Activated B cell treated with CpG ODN at 0.5 μM for 24 hours (primary cell): ENCODE data around the gene CHIC2. TPM values are rescaled to one million over a fixed set of nuclear protein-coding genes. Genes with fewer than 3 reads are reported as not detected.

Experiments
- ATAC-seq: fragments of 200-7000 bp; cut with Tn5 transposase; one replicate; pipeline ENCODE4 v1.10.0; 2021; ENCODE audit warnings: low read depth, mild to moderate bottlenecking, moderate library complexity
- CTCF ChIA-PET: fragments of 350-600 bp; sonication (Branson Sonifier 250); formaldehyde crosslinking; loops from one replicate; lab custom pipeline; 2021; ENCODE audit warnings: antibody characterized with exemption; lab: Charles Lee
- POLR2A ChIA-PET: fragments of 350-600 bp; sonication (Branson Sonifier 250); formaldehyde crosslinking; loops from one replicate; lab custom pipeline; 2021; ENCODE audit warnings: antibody characterized with exemption; lab: Charles Lee
- DNase-seq: peaks from one replicate; pipeline ENCODE4 v3.0.0; 2022
- H3K27ac Mint-ChIP-seq: one replicate; pipeline ENCODE4 v1.8.0; 2020; ENCODE audit warnings: mixed read lengths
- H3K27me3 Mint-ChIP-seq: one replicate; pipeline ENCODE4 v1.8.0; 2021; ENCODE audit warnings: mixed read lengths
- H3K36me3 Mint-ChIP-seq: one replicate; pipeline ENCODE4 v1.8.0; 2021; ENCODE audit warnings: low read depth, mixed read lengths
- H3K4me1 Mint-ChIP-seq: one replicate; pipeline ENCODE4 v1.8.0; 2021; ENCODE audit warnings: mixed read lengths
- H3K4me3 Mint-ChIP-seq: one replicate; pipeline ENCODE4 v1.8.0; 2020; ENCODE audit warnings: mild to moderate bottlenecking, mixed read lengths
- H3K9me3 Mint-ChIP-seq: one replicate; pipeline ENCODE4 v1.8.0; 2020; ENCODE audit warnings: mixed read lengths
- CTCF ChIP-seq: fragments of 200-600 bp; IDR thresholded peaks from one replicate; pipeline ENCODE4 v1.8.0; 2022; ENCODE audit warnings: antibody characterized with exemption, mild to moderate bottlenecking
- intact Hi-C: fragments of 100-400 bp; cut with micrococcal nuclease; formaldehyde crosslinking; loops from one replicate; pipeline ENCODE4 v1.15.1; 2024
- total RNA-seq: library from RNA; stranded (reverse); gene quantifications from 2 replicates; pipeline ENCODE4 v1.2.3, GENCODE V29; 2022

The CHIC2 gene
- total RNA-seq, 1 donor from 2014 or later: 21.6 TPM

GRCh38 chr4:53991821-53992220 lies 72.6 kb downstream of the CHIC2 start:
- H3K36me3 Mint-ChIP-seq: peaks cover 4% of the 10 kb centered on the region
- intact Hi-C loops: no loop called here
- H3K27me3 Mint-ChIP-seq: no peaks in the 10 kb centered on the region
- peaks cover 10% of the 10 kb centered on the region for H3K4me1 Mint-ChIP-seq
- H3K9me3 Mint-ChIP-seq: no peaks in the 10 kb centered on the region
- ChIA-PET CTCF (no interaction called here), POLR2A (no interaction called here)
- H3K27ac Mint-ChIP-seq: no peak overlapping the region
- ATAC-seq (no peak), DNase-seq (no peak)
- H3K4me3 Mint-ChIP-seq: no peak overlapping the region
- TF ChIP-seq CTCF: no peak

GRCh38 chr4:53990641-53991040 lies 73.8 kb downstream of the CHIC2 start:
- CTCF ChIA-PET: no interaction called here
- intact Hi-C loops: no loop called here
- H3K36me3 Mint-ChIP-seq: peaks cover 4% of the 10 kb centered on the region
- H3K27me3 Mint-ChIP-seq: no peaks in the 10 kb centered on the region
- no peak for ATAC-seq
- H3K4me1 Mint-ChIP-seq: peaks cover 10% of the 10 kb centered on the region
- TF ChIP-seq CTCF: no peak
- POLR2A ChIA-PET: no interaction called here
- H3K9me3 Mint-ChIP-seq: no peaks in the 10 kb centered on the region
- no peak overlapping the region for H3K4me3 Mint-ChIP-seq
- DNase-seq: no peak
- H3K27ac Mint-ChIP-seq: no peak overlapping the region

GRCh38 chr4:53987761-53988171 lies 76.6 kb downstream of the CHIC2 start:
- no peak for TF ChIP-seq CTCF
- no peak overlapping the region for H3K4me3 Mint-ChIP-seq

GRCh38 chr4:53986062-53986461 lies 78.3 kb downstream of the CHIC2 start:
- Mint-ChIP-seq H3K27ac (no peak overlapping the region), H3K9me3 (no peaks in the 10 kb centered on the region), H3K4me1 (no peaks in the 10 kb centered on the region), H3K4me3 (no peak overlapping the region), H3K27me3 (no peaks in the 10 kb centered on the region), H3K36me3 (no peaks in the 10 kb centered on the region)
- DNase-seq (no peak), ATAC-seq (no peak)
- TF ChIP-seq CTCF: no peak
- CTCF ChIA-PET: no interaction called here
- intact Hi-C loops: no loop called here
- POLR2A ChIA-PET: no interaction called here

More at GRCh38 chr4:53987761-53988171, 76.6 kb downstream of the CHIC2 start:
- Mint-ChIP-seq H3K4me1 (no peaks in the 10 kb centered on the region), H3K27ac (no peak overlapping the region), H3K36me3 (no peaks in the 10 kb centered on the region), H3K9me3 (no peaks in the 10 kb centered on the region), H3K27me3 (no peaks in the 10 kb centered on the region)
- ATAC-seq (no peak), DNase-seq (no peak)
- ChIA-PET POLR2A (interaction anchor here (0.6 kb wide), 1 partner anchor 86 kb away, joined by 3 read pairs; no protein-coding TSS in a partner anchor), CTCF (no interaction called here)
- intact Hi-C loops: no loop called here

GRCh38 chr4:53981567-53981966 lies 82.8 kb downstream of the CHIC2 start:
- POLR2A ChIA-PET: no interaction called here
- TF ChIP-seq CTCF: no peak
- DNase-seq (no peak), ATAC-seq (no peak)
- H3K36me3 Mint-ChIP-seq: no peaks in the 10 kb centered on the region
- H3K4me3 Mint-ChIP-seq: no peak overlapping the region
- H3K27ac Mint-ChIP-seq: no peak overlapping the region
- H3K4me1 Mint-ChIP-seq: no peaks in the 10 kb centered on the region
- intact Hi-C loops: no loop called here
- H3K27me3 Mint-ChIP-seq: no peaks in the 10 kb centered on the region
- H3K9me3 Mint-ChIP-seq: no peaks in the 10 kb centered on the region
- CTCF ChIA-PET: no interaction called here
